ENCODE data around the gene ABHD17A. TPM values are rescaled to one million over a fixed set of nuclear protein-coding genes. Genes with fewer than 3 reads are reported as not detected.
A peak's percentile ranks its signal among the peaks of the same experiment; 100 is the strongest.

Gene ABHD17A
- total and polyA plus RNA-seq, 9 of the 15 experiments (the other 6 are each of a cell fraction or from before 2014, with no cell fraction given) = 0.04 to 135 (median 21.8) TPM; not detected in 1

- no peak for FAIRE-seq
- peak overlapping the region; percentile 68 to 93 for H3K9ac ChIP-seq (ENCODE audit: insufficient read depth in 1 of 2, low read depth in 2 of 2, low read length in 2 of 2)
- no TSS peak for BruUV-seq (replicated peaks)
- in situ Hi-C loops (cut with MboI) = no loop called here
- H3K36me3 ChIP-seq (ENCODE audit: control insufficient read depth, insufficient read depth, low read length) = peaks cover 27% of the 10 kb centered on the region; the same call in 1 of the 3 replicates
- H3K9me1 ChIP-seq (ENCODE audit: control insufficient read depth, insufficient read depth, low read length) = no peaks in the 10 kb centered on the region
- TF ChIP-seq SMARCB1 (IDR thresholded peaks at IDR 0.05; ENCODE audit: insufficient read length, low read depth) (no peak), NFE2 (IDR thresholded peaks at IDR 0.05; ENCODE audit: low read depth) (no peak), TGIF2 (CRISPR knock-in tag; IDR thresholded peaks at IDR 0.05) (no peak), ZBTB7A (IDR thresholded peaks at IDR 0.05; ENCODE audit: borderline replicate concordance, control insufficient read depth, low read depth, low read length) (peak; percentile 58), ZBTB43 (CRISPR knock-in tag; IDR thresholded peaks at IDR 0.05) (no peak), CREB3 (tag; conservative IDR thresholded peaks at IDR 0.05; ENCODE audit: low read depth) (no peak), CAMTA2 (CRISPR knock-in tag; conservative IDR thresholded peaks at IDR 0.05) (no peak), ZNF134 (CRISPR knock-in tag; conservative IDR thresholded peaks at IDR 0.05) (no peak), ESRRA (IDR thresholded peaks at IDR 0.05; ENCODE audit: borderline replicate concordance, low read depth) (0 out of 2 replicates have a peak, but pooled peaks have one; percentile 8), MXI1 (IDR thresholded peaks at IDR 0.05; ENCODE audit: low read depth, low read length) (no peak), SMARCE1 (IDR thresholded peaks at IDR 0.05) (no peak), ZBTB26 (CRISPR knock-in tag; IDR thresholded peaks at IDR 0.05) (no peak), TCF7L2 (IDR thresholded peaks at IDR 0.05; ENCODE audit: low read depth, low read length) (no peak)
- H3K27me3 ChIP-seq (ENCODE audit: control insufficient read depth in 2 of 2, insufficient read depth in 2 of 2, low read length in 2 of 2) = no peaks in the 10 kb centered on the region
- no peak for DNase-seq (ENCODE audit: extremely low read depth in 1 of 4, low spot score in 3 of 4)
- peaks cover 56 to 93% of the 10 kb centered on the region in 2 experiments for H3K4me1 ChIP-seq (replicated peaks in 1 of 2; ENCODE audit: control insufficient read depth in 2 of 2, insufficient read depth in 2 of 2, low read length in 2 of 2)
- peak overlapping the region; percentile 82 for H3K27ac ChIP-seq (ENCODE audit: extremely low read depth, low read depth, low read length)
- H2AFZ ChIP-seq (ENCODE audit: low read depth, low read length) = no peak overlapping the region
- POLR2A ChIA-PET = interaction anchor here (0.7 to 5.2 kb wide), 6 partner anchors 11 to 35 kb away, joined by 3 to 46 read pairs (median 4); no protein-coding TSS in a partner anchor
- peaks cover 84% of the 10 kb centered on the region for H3K79me2 ChIP-seq (ENCODE audit: control insufficient read depth, insufficient read depth, low read length)
- WGBS (ENCODE audit: insufficient coverage, low coverage, missing lambda C conversion rate) = 6% methylated on average over 6 of the region's 16 CpGs
- CTCF ChIA-PET (ENCODE audit: low intra/inter-chr PET ratio) = no interaction called here
- ATAC-seq = no peak
- peak overlapping the region; percentile 94 for H3K4me2 ChIP-seq (ENCODE audit: insufficient read depth, low read length)
- peaks cover 9% of the 10 kb centered on the region for H4K20me1 ChIP-seq (replicated peaks; ENCODE audit: control insufficient read depth, insufficient read depth, low read length)
- intact Hi-C loops (cut with micrococcal nuclease) = no loop called here
- H3K4me3 ChIP-seq = peak overlapping the region; percentile 57
- H3K9me3 ChIP-seq (replicated peaks; ENCODE audit: control insufficient read depth, insufficient read depth, low read depth, low read length) = no peaks in the 10 kb centered on the region
These were observed 31.2 kb downstream of the ABHD17A start for GRCh38 chr19:1854039-1854541.

Measured in K562 (cell line).